Vagina (tissue), 2 donors: ENCODE data around the gene C12orf56.
"Not testable (repeated sequence)": the region's sequence is repeated elsewhere in the genome, so short reads cannot be mapped to it uniquely, and the experiment has no call there.

Experiments used
- POLR2A ChIP-seq, 2 donors: fragments of 450-650 bp; IDR thresholded peaks; one replicate each; pipeline ENCODE4 v1.6.1; 2017; ENCODE audit warnings: antibody characterized with exemption in 2 of 2, mild to moderate bottlenecking in 2 of 2, moderate library complexity in 2 of 2
- TF ChIP-seq, protein P1 (sequence below), 3 experiments: fragments of 450-650 bp in 2 of 3; fragments of 200-600 bp in 1 of 3; sonication (generic) in 1 of 3; IDR thresholded peaks; one replicate each; pipeline ENCODE4 v1.5.1; 2017 to 2019; ENCODE audit warnings: antibody characterized with exemption in 3 of 3, mild to moderate bottlenecking in 2 of 3, moderate library complexity in 2 of 3

DNA sequence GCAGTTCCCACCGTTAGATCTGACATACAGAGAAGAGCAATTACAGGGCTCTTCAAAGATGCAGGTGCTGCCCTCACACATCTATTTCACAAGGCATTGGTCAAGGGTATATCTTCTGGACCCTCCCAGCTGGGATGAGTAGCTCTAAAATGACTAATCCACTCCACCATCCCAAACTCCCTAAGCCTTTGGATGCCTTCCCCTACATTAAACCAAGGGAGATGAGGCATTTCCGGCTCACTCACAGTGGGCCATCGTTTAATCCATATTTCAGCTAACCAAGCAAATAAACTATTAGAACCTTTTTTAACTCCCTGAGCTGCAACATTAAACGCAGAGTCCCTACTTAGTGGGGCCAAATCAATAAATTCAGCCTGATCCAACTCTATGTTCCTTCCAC is 45.9 kb downstream of the C12orf56 start:
- TF ChIP-seq, protein P1, sequence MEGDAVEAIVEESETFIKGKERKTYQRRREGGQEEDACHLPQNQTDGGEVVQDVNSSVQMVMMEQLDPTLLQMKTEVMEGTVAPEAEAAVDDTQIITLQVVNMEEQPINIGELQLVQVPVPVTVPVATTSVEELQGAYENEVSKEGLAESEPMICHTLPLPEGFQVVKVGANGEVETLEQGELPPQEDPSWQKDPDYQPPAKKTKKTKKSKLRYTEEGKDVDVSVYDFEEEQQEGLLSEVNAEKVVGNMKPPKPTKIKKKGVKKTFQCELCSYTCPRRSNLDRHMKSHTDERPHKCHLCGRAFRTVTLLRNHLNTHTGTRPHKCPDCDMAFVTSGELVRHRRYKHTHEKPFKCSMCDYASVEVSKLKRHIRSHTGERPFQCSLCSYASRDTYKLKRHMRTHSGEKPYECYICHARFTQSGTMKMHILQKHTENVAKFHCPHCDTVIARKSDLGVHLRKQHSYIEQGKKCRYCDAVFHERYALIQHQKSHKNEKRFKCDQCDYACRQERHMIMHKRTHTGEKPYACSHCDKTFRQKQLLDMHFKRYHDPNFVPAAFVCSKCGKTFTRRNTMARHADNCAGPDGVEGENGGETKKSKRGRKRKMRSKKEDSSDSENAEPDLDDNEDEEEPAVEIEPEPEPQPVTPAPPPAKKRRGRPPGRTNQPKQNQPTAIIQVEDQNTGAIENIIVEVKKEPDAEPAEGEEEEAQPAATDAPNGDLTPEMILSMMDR (IDR thresholded peaks at IDR 0.05) = not testable (repeated sequence)
- TF ChIP-seq POLR2A (IDR thresholded peaks at IDR 0.05) = not testable (repeated sequence)
